SK-N-SH (cell line): Measurements from ENCODE around the gene PECR. TPM values are rescaled to one million over a fixed set of nuclear protein-coding genes. Genes with fewer than 3 reads are reported as not detected.

Experiments
- CTCF ChIA-PET: fragments of 300-600, 350-600 bp; formaldehyde crosslinking; extraction: SDS; loops from one replicate; lab custom pipeline; 2021; lab: Yijun Ruan, JAX
- POLR2A ChIA-PET: fragments of 350-600 bp; sonication (Branson Sonifier 250); formaldehyde crosslinking; extraction: SDS; loops from one replicate; lab custom pipeline; 2020; ENCODE audit warnings: antibody characterized with exemption, inconsistent platforms; lab: Yijun Ruan, JAX
- DNase-seq: peaks from one replicate; pipeline ENCODE4 v3.0.0; 2012
- H2AFZ ChIP-seq: fragments of 200-600 bp; sonication (generic); 2 replicates; pipeline ENCODE4 v1.8.1; 2016; ENCODE audit warnings: antibody characterized with exemption, mild to moderate bottlenecking, low read depth
- H3F3A ChIP-seq: fragments of 200-600 bp; sonication (generic); replicated peaks from 2 replicates; pipeline ENCODE3; 2016; ENCODE audit warnings: antibody characterized with exemption, mild to moderate bottlenecking; ENCODE audit not compliant: insufficient read depth
- H3K27ac ChIP-seq, 2 experiments: fragments of 200-500 bp in 1 of 2; fragments of 200-600 bp in 1 of 2; sonication (Bioruptor generic) in 1 of 2; sonication (generic), shearing (Covaris generic) in 1 of 2; 2 replicates each; pipeline versions ENCODE4 v1.5.1 to v1.6.1; 2014 to 2016; ENCODE audit warnings: low read depth in 2 of 2, inconsistent platforms in 1 of 2, low read length in 1 of 2, mild to moderate bottlenecking in 1 of 2, mixed read lengths in 1 of 2
- H3K27me3 ChIP-seq: fragments of 200-600 bp; sonication (generic), shearing (Covaris generic); 2 replicates; pipeline ENCODE4 v1.6.1; 2016; ENCODE audit warnings: mixed run types; ENCODE audit not compliant: insufficient read depth
- H3K36me3 ChIP-seq, 2 experiments: fragments of 200-500 bp in 1 of 2; fragments of 200-600 bp in 1 of 2; sonication (Bioruptor generic) in 1 of 2; sonication (generic) in 1 of 2; replicated peaks in 1 of 2; 2 replicates each; pipeline versions ENCODE3 to v1.5.1; 2014 to 2016; ENCODE audit warnings: low read length in 1 of 2, mild to moderate bottlenecking in 1 of 2; ENCODE audit not compliant: insufficient read depth in 2 of 2, control insufficient read depth in 1 of 2
- H3K4me1 ChIP-seq, 2 experiments: fragments of 200-500 bp in 1 of 2; fragments of 200-600 bp in 1 of 2; sonication (Bioruptor generic) in 1 of 2; sonication (generic), shearing (Covaris generic) in 1 of 2; 2 replicates each; pipeline versions ENCODE4 v1.5.1 to v1.6.1; 2014 to 2016; ENCODE audit warnings: low read depth in 1 of 2, low read length in 1 of 2, mixed run types in 1 of 2; ENCODE audit not compliant: insufficient read depth in 2 of 2, control insufficient read depth in 1 of 2
- H3K4me2 ChIP-seq: fragments of 200-600 bp; sonication (generic), shearing (Covaris generic); 2 replicates; pipeline ENCODE4 v1.6.1; 2017; ENCODE audit warnings: mixed run types
- H3K4me3 ChIP-seq, 2 experiments: fragments of 200-500 bp in 1 of 2; fragments of 200-600 bp in 1 of 2; sonication (Bioruptor generic) in 1 of 2; sonication (generic), shearing (Covaris generic) in 1 of 2; 2 replicates each; pipeline versions ENCODE4 v1.5.1 to v1.8.1; 2014 to 2016; ENCODE audit warnings: low read depth in 2 of 2, inconsistent platforms in 1 of 2, low read length in 1 of 2, mild to moderate bottlenecking in 1 of 2, mixed read lengths in 1 of 2, moderate library complexity in 1 of 2
- H3K79me2 ChIP-seq: fragments of 200-600 bp; sonication (generic); 2 replicates; pipeline ENCODE4 v1.8.1; 2017; ENCODE audit warnings: mild to moderate bottlenecking; ENCODE audit not compliant: insufficient read depth
- H3K9ac ChIP-seq: fragments of 200-600 bp; sonication (generic); 2 replicates; pipeline ENCODE4 v1.6.1; 2017; ENCODE audit warnings: mixed run types
- H3K9me2 ChIP-seq: fragments of 200-600 bp; sonication (generic); 2 replicates; pipeline ENCODE4 v1.6.1; 2017; ENCODE audit warnings: mixed run types
- H3K9me3 ChIP-seq: fragments of 200-600 bp; sonication (generic); 2 replicates; pipeline ENCODE4 v1.6.1; 2017; ENCODE audit warnings: mixed run types, mild to moderate bottlenecking, moderate library complexity
- H4K20me1 ChIP-seq: fragments of 200-600 bp; sonication (generic); 2 replicates; pipeline ENCODE4 v1.6.1; 2017; ENCODE audit warnings: mild to moderate bottlenecking, mixed run types; ENCODE audit not compliant: insufficient read depth
- CHD2 ChIP-seq: fragments of 150-350 bp; IDR thresholded peaks from 2 replicates; pipeline ENCODE4 v1.6.1; 2018; ENCODE audit warnings: low read length; ENCODE audit not compliant: partially characterized antibody
- GABPA ChIP-seq: IDR thresholded peaks from 2 replicates; pipeline ENCODE4 v1.4.0; 2012; ENCODE audit warnings: low read depth, mild to moderate bottlenecking
- GATA2 ChIP-seq: sonication (generic); formaldehyde crosslinking; IDR thresholded peaks from 2 replicates; pipeline ENCODE4 v1.5.0; 2020; ENCODE audit warnings: mild to moderate bottlenecking, missing genetic modification reagents
- MAX ChIP-seq: IDR thresholded peaks from 2 replicates; pipeline ENCODE4 v1.4.0; 2012; ENCODE audit warnings: low read depth
- MXI1 ChIP-seq: IDR thresholded peaks from 2 replicates; pipeline ENCODE4 v1.6.1; 2012; ENCODE audit warnings: mild to moderate bottlenecking, low read depth, low read length, improper control_type of control experiment
- PBX3 ChIP-seq: IDR thresholded peaks from 2 replicates; pipeline ENCODE4; 2012
- RCOR1 ChIP-seq: fragments of 150-350 bp; IDR thresholded peaks from 2 replicates; pipeline ENCODE4 v1.6.1; 2017; ENCODE audit warnings: antibody characterized with exemption, low read length
- REST ChIP-seq: IDR thresholded peaks from 2 replicates; pipeline ENCODE4 v1.6.1; 2012; ENCODE audit warnings: mild to moderate bottlenecking, low read depth, low read length, moderate library complexity
- SIN3A ChIP-seq: IDR thresholded peaks from 2 replicates; pipeline ENCODE4 v1.6.1; 2012; ENCODE audit warnings: low read depth, mild to moderate bottlenecking, low read length, moderate library complexity, borderline replicate concordance
- TAF1 ChIP-seq: IDR thresholded peaks from 2 replicates; pipeline ENCODE4 v1.6.1; 2012; ENCODE audit warnings: low read depth, mild to moderate bottlenecking, low read length, moderate library complexity, borderline replicate concordance
- TEAD4 ChIP-seq: IDR thresholded peaks from 2 replicates; pipeline ENCODE4 v1.4.0; 2012; ENCODE audit warnings: mild to moderate bottlenecking, borderline replicate concordance; ENCODE audit not compliant: insufficient read depth
- USF1 ChIP-seq: IDR thresholded peaks from 2 replicates; pipeline ENCODE4 v1.4.0; 2012; ENCODE audit warnings: low read depth, borderline replicate concordance
- WGBS: methylation state at CpG from one replicate; pipeline ENCODE4 v1.1.6; 2017; ENCODE audit warnings: low lambda C conversion rate; 5-methylcytosine and 5-hydroxymethylcytosine counted together
- polyA plus RNA-seq, 3 experiments: library from polyadenylated mRNA; depleted of rRNA; stranded (reverse); fragments of >200 nt; gene quantifications; 2 replicates each; pipeline ENCODE4 v1.2.3, GENCODE V29; 2012

PECR gene
- polyA plus RNA-seq, 1 of the 3 experiments (the other 2 are of a cell fraction): 18.6 TPM

GRCh38 chr2:216083464-216084281 is 2.1 kb upstream of the PECR start:
- Histone ChIP-seq H3K79me2 (peaks cover 8% of the 10 kb centered on the region), H3K4me1 (peaks cover 0 to 18% of the 10 kb centered on the region in 2 experiments; a peak in 3 of 4 replicates), H3K9me2 (no peaks in the 10 kb centered on the region), H3K4me3 (no peak overlapping the region), H2AFZ (no peak overlapping the region), H3K36me3 (no peaks in the 10 kb centered on the region), H3F3A (no peaks in the 10 kb centered on the region), H4K20me1 (no peaks in the 10 kb centered on the region), H3K27me3 (no peaks in the 10 kb centered on the region), H3K27ac (peak overlapping the region in 1 of 2 experiments; percentile 54; a peak in 2 of 4 replicates), H3K9ac (no peak overlapping the region), H3K9me3 (no peaks in the 10 kb centered on the region), H3K4me2 (no peak overlapping the region)
- TF ChIP-seq GATA2 (CRISPR knock-in tag): no peak
- TF ChIP-seq TAF1: no peak
- TF ChIP-seq TEAD4: no peak
- no peak for TF ChIP-seq SIN3A
- no peak; the same call in 1 of the 2 replicates for TF ChIP-seq PBX3
- no peak for TF ChIP-seq RCOR1
- no peak for TF ChIP-seq GABPA
- no peak for TF ChIP-seq REST
- TF ChIP-seq MXI1: peak; percentile 22; the same call in 1 of the 2 replicates
- no peak for TF ChIP-seq USF1
- peak; percentile 29 for TF ChIP-seq CHD2
- no peak for TF ChIP-seq MAX
- ChIA-PET POLR2A (interaction anchor here (1.2 to 3.2 kb wide), 2 partner anchors 24 to 26 kb away, joined by 4 to 17 read pairs; partner anchors contain the start of gene XRCC5), CTCF (interaction anchor here (1.1 to 3.7 kb wide), 6 partner anchors 13 to 153 kb away, joined by 3 to 14 read pairs (median 4); no protein-coding TSS in a partner anchor)
- peak; percentile 57 for DNase-seq
- 77% methylated on average over 11 of the region's 11 CpGs for WGBS
